PC-9 (cell line): ENCODE measurements around the gene GRID2IP. TPM values are rescaled to one million over a fixed set of nuclear protein-coding genes. Genes with fewer than 3 reads are reported as not detected.
A peak's percentile ranks its signal among the peaks of the same experiment; 100 is the strongest.
"Not testable (repeated sequence)": the region's sequence is repeated elsewhere in the genome, so short reads cannot be mapped to it uniquely, and the experiment has no call there.

Experiments used
- BruUV-seq: library from RNA; stranded (reverse); fragments of 400-500 nt; replicated peaks from 2 replicates; lab custom pipeline; 2021; lab: Mats Ljungman, UMichigan
- CTCF ChIA-PET: fragments of 300-600 bp; sonication (Branson Sonifier 250); formaldehyde crosslinking; loops from one replicate; lab custom pipeline; 2022; ENCODE audit warnings: antibody characterized with exemption; lab: Charles Lee
- POLR2A ChIA-PET: fragments of 300-600 bp; sonication (Branson Sonifier 250); formaldehyde crosslinking; loops from one replicate; lab custom pipeline; 2022; ENCODE audit warnings: antibody characterized with exemption; ENCODE audit not compliant: unreplicated experiment; lab: Charles Lee
- DNase-seq, 2 experiments: peaks; one replicate each; pipeline versions ENCODE4 v3.0.0 to v3.0.0-alpha.2; 2015 to 2022; ENCODE audit warnings: mixed read lengths in 1 of 2
- H2AFZ ChIP-seq: fragments of 200-600 bp; sonication (generic); 2 replicates; pipeline ENCODE4 v1.8.1; 2017; ENCODE audit warnings: antibody characterized with exemption
- H3F3A ChIP-seq: fragments of 200-600 bp; sonication (generic); 2 replicates; pipeline ENCODE4 v1.8.1; 2017; ENCODE audit warnings: antibody characterized with exemption, mild to moderate bottlenecking, low read depth; ENCODE audit not compliant: insufficient read depth
- H3K27ac ChIP-seq: fragments of 200-600 bp; sonication (generic); 2 replicates; pipeline ENCODE4 v1.6.1; 2016; ENCODE audit warnings: mixed run types
- H3K27me3 ChIP-seq: fragments of 200-600 bp; sonication (generic); 2 replicates; pipeline ENCODE4 v1.6.1; 2016; ENCODE audit warnings: low read depth, mixed run types; ENCODE audit not compliant: insufficient read depth
- H3K36me3 ChIP-seq: fragments of 200-600 bp; sonication (generic); 2 replicates; pipeline ENCODE4 v1.6.1; 2016; ENCODE audit warnings: low read depth, mixed run types
- H3K4me1 ChIP-seq: fragments of 200-600 bp; sonication (generic); replicated peaks from 2 replicates; pipeline ENCODE4 v1.6.1; 2016; ENCODE audit warnings: mixed run types; ENCODE audit not compliant: insufficient read depth
- H3K4me2 ChIP-seq: fragments of 200-600 bp; sonication (generic); 2 replicates; pipeline ENCODE4 v1.6.1; 2017; ENCODE audit warnings: mixed run types
- H3K4me3 ChIP-seq: fragments of 200-600 bp; sonication (generic); 2 replicates; pipeline ENCODE4 v1.6.1; 2016; ENCODE audit warnings: mixed run types
- H3K79me2 ChIP-seq: fragments of 200-600 bp; sonication (generic); 2 replicates; pipeline ENCODE4 v1.6.1; 2017; ENCODE audit warnings: low read depth, mixed run types
- H3K9me2 ChIP-seq: fragments of 200-600 bp; sonication (generic); 2 replicates; pipeline ENCODE4 v1.8.1; 2017; ENCODE audit warnings: mild to moderate bottlenecking; ENCODE audit not compliant: insufficient read depth
- H3K9me3 ChIP-seq: fragments of 200-600 bp; sonication (generic); 2 replicates; pipeline ENCODE4 v1.8.1; 2016; ENCODE audit warnings: low read depth; ENCODE audit not compliant: insufficient read depth
- H4K20me1 ChIP-seq: fragments of 200-600 bp; sonication (generic); 2 replicates; pipeline ENCODE4 v1.8.1; 2017; ENCODE audit not compliant: insufficient read depth
- EZH2 ChIP-seq: fragments of 200-600 bp; sonication (generic); IDR thresholded peaks from 2 replicates; pipeline ENCODE4 v1.8.0; 2017; ENCODE audit warnings: antibody characterized with exemption, low read depth
- intact Hi-C: fragments of 100-400 bp; cut with micrococcal nuclease; formaldehyde crosslinking; loops from one replicate; pipeline ENCODE4 v1.10.0; 2022; ENCODE audit not compliant: unreplicated experiment
- total RNA-seq: library from RNA; stranded (reverse); gene quantifications from 2 replicates; pipeline ENCODE4 v1.2.3, GENCODE V29; 2021
- TF ChIP-seq, protein P1 (sequence below): fragments of 200-600 bp; sonication (generic); conservative IDR thresholded peaks from 2 replicates; pipeline ENCODE4 v1.6.1; 2017; ENCODE audit warnings: mixed run types, antibody characterized with exemption, mild to moderate bottlenecking, moderate library complexity

Gene GRID2IP
- total RNA-seq, 1 experiment from 2014 or later, result 1.3 TPM

DNA sequence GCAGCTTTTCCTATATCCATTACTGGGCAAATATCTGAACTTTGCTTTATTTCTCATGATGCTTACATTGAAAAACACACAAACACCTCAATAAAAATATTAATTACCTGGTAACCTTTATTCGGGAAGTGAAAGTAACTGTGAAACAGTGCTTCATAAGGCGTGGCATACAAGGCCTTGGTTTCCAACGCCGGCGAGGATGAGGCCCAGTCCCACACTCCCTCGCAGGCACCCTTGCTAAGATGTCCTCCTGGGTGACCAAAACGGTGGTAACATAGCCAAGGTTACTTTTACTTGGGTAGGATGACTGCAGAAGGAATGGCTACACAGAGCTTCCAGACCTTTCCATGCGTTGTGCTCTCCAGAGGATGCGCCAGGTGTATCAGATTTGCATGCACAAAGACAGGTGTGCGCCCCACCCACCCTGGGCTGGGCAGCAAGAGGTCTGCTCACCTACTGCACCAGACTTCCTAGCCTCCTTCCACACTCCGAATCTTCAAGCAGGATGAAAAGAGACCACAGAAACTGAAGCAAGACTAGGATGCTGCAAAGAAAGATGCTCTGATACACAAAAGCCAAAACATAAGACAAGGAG lies 90.2 kb downstream of the GRID2IP start:
- no peaks in the 10 kb centered on the region for H3K9me2 ChIP-seq
- ChIA-PET CTCF (no interaction called here), POLR2A (no interaction called here)
- peaks cover 63% of the 10 kb centered on the region for H3F3A ChIP-seq
- H3K4me2 ChIP-seq, result no peak overlapping the region
- peaks cover 4% of the 10 kb centered on the region; the same call in 1 of the 2 replicates for H4K20me1 ChIP-seq
- intact Hi-C loops, result no loop called here
- H2AFZ ChIP-seq, result no peak overlapping the region
- H3K36me3 ChIP-seq, result peaks cover 25% of the 10 kb centered on the region
- no peaks in the 10 kb centered on the region for H3K27me3 ChIP-seq
- no peak overlapping the region for H3K4me3 ChIP-seq
- H3K4me1 ChIP-seq, result no peaks in the 10 kb centered on the region
- BruUV-seq, result TSS peak; percentile 14
- no peak overlapping the region for H3K27ac ChIP-seq
- H3K79me2 ChIP-seq, result no peaks in the 10 kb centered on the region
- no peak for TF ChIP-seq EZH2
- TF ChIP-seq, protein P1, sequence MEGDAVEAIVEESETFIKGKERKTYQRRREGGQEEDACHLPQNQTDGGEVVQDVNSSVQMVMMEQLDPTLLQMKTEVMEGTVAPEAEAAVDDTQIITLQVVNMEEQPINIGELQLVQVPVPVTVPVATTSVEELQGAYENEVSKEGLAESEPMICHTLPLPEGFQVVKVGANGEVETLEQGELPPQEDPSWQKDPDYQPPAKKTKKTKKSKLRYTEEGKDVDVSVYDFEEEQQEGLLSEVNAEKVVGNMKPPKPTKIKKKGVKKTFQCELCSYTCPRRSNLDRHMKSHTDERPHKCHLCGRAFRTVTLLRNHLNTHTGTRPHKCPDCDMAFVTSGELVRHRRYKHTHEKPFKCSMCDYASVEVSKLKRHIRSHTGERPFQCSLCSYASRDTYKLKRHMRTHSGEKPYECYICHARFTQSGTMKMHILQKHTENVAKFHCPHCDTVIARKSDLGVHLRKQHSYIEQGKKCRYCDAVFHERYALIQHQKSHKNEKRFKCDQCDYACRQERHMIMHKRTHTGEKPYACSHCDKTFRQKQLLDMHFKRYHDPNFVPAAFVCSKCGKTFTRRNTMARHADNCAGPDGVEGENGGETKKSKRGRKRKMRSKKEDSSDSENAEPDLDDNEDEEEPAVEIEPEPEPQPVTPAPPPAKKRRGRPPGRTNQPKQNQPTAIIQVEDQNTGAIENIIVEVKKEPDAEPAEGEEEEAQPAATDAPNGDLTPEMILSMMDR, result no peak
- no peaks in the 10 kb centered on the region for H3K9me3 ChIP-seq
- no peak for DNase-seq

DNA sequence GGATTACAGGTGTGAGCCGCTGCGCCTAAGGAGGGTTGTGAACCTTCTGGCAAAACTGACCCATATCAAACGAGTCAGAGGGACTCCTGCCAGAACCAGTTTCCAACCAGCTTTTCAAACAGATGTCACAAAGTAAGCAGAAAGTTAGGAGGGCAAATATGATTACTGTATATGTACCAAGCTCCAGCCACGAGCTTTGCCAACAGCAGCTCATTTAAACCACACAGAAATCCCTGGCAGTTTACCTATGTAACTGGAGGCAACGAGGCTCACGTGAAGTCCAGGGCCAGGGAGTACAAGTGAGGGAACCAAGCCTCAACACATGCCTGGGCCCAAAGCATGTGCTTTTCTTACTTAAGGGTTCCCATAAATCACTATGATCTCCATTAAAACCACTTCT lies 91.0 kb downstream of the GRID2IP start:
- Histone ChIP-seq H3K4me1 (no peaks in the 10 kb centered on the region), H3K4me2 (no peak overlapping the region), H3K9me3 (no peaks in the 10 kb centered on the region), H3K27ac (no peak overlapping the region; the same call in 1 of the 2 replicates), H3K4me3 (no peak overlapping the region), H3K27me3 (no peaks in the 10 kb centered on the region), H3K79me2 (no peaks in the 10 kb centered on the region), H3K9me2 (no peaks in the 10 kb centered on the region), H2AFZ (no peak overlapping the region), H4K20me1 (peaks cover 4% of the 10 kb centered on the region; the same call in 1 of the 2 replicates), H3K36me3 (peaks cover 18% of the 10 kb centered on the region), H3F3A (peaks cover 56% of the 10 kb centered on the region)
- no peak for TF ChIP-seq EZH2
- TF ChIP-seq, protein P1, result no peak
- no TSS peak for BruUV-seq
- intact Hi-C loops, result no loop called here
- DNase-seq, result no peak
- CTCF ChIA-PET, result interaction anchor here (0.6 kb wide), 2 partner anchors 13 to 70 kb away, joined by 6 to 9 read pairs; partner anchors contain the start of gene DAGLB
- POLR2A ChIA-PET, result no interaction called here

DNA sequence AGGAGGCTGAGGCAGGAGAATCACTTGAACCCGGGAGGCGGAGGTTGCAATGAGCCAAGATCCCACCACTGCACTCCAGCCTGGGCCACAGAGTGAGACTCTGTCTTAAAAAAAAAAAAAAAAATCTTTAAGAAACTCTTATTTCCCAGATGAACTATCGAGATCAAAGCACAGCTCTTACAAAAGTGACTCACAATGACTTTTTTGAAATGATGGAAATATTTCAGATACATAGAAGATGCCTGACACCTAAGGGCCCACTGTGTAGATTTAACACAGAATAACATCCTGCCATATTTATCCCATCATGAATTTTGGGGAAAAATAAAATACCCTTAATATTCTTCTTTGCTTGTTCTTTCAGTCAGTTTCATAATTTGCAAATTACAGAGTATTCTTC lies 92.6 kb downstream of the GRID2IP start:
- H3K4me2 ChIP-seq, CTCF ChIA-PET, H2AFZ ChIP-seq, intact Hi-C loops, H3K79me2 ChIP-seq, H3K27me3 ChIP-seq, H3K4me3 ChIP-seq, BruUV-seq, H3K4me1 ChIP-seq, POLR2A ChIA-PET, H3K9me3 ChIP-seq, H3K27ac ChIP-seq, H4K20me1 ChIP-seq, DNase-seq, H3K9me2 ChIP-seq: not testable (repeated sequence)
- peaks cover 53% of the 10 kb centered on the region for H3F3A ChIP-seq
- H3K36me3 ChIP-seq, result peaks cover 18% of the 10 kb centered on the region
